Hepatocyte (in vitro differentiated cells): ENCODE measurements around the gene TAS2R10.

Source experiments
- CTCF ChIP-seq: fragments of 200-600 bp; sonication (generic); IDR thresholded peaks from 2 replicates; pipeline ENCODE4 v1.5.1; 2016; ENCODE audit warnings: antibody characterized with exemption, mild to moderate bottlenecking; ENCODE audit not compliant: poor library complexity
- EZH2 ChIP-seq: fragments of 200-600 bp; sonication (generic); IDR thresholded peaks from 2 replicates; pipeline ENCODE4 v1.6.1; 2016; ENCODE audit warnings: antibody characterized with exemption, mild to moderate bottlenecking, borderline replicate concordance

- no peak for TF ChIP-seq CTCF
- TF ChIP-seq EZH2 = no peak
Measured at GRCh38 chr12:10824957-10825356, 1.2 kb downstream of the TAS2R10 start.
